ENCODE data around the gene COX5A. TPM values are rescaled to one million over a fixed set of nuclear protein-coding genes. Genes with fewer than 3 reads are reported as not detected.

COX5A gene
- total and polyA plus RNA-seq, 2 of the 13 experiments (the other 11 are each of a cell fraction or from before 2014, with no cell fraction given) = 158 to 218 TPM

GRCh38 chr15:74908635-74909034 is 29.2 kb downstream of the COX5A start:
- CTCF ChIA-PET (ENCODE audit: low intra/inter-chr PET ratio, low total read pairs) = no interaction called here
- POLR2A ChIA-PET = interaction anchor here (0.8 kb wide), 1 partner anchor 29 kb away, joined by 3 read pairs; the partner anchor contains the start of gene COX5A
- no peak for DNase-seq (ENCODE audit: low spot score)

More at GRCh38 chr15:74908635-74909034, 29.2 kb downstream of the COX5A start:
- ATAC-seq = no peak
- Histone ChIP-seq H3K4me3 (replicated peaks in 1 of 3; ENCODE audit: insufficient read depth in 1 of 3, low read depth in 2 of 3, low read length in 3 of 3) (no peak overlapping the region), H3K4me2 (ENCODE audit: low read depth, low read length) (no peak overlapping the region), H3K4me1 (ENCODE audit: insufficient read depth, low read length) (peaks cover 27% of the 10 kb centered on the region), H3K79me2 (ENCODE audit: insufficient read depth, low read length) (peaks cover 16% of the 10 kb centered on the region), H3K9ac (ENCODE audit: insufficient read depth, low read depth, low read length) (no peak overlapping the region), H3K36me3 (replicated peaks in 1 of 2; ENCODE audit: control insufficient read depth in 1 of 2, insufficient read depth in 2 of 2, low read length in 2 of 2) (peaks cover 6 to 24% of the 10 kb centered on the region in 2 experiments), H2AFZ (ENCODE audit: low read length) (no peak overlapping the region), H3K27ac (ENCODE audit: extremely low read length, insufficient read depth, low read length) (no peak overlapping the region), H3K27me3 (ENCODE audit: control insufficient read depth in 1 of 2, insufficient read depth in 2 of 2, low read length in 2 of 2) (no peaks in the 10 kb centered on the region; a peak in 1 of 5 replicates), H3K9me3 (ENCODE audit: low read length) (no peaks in the 10 kb centered on the region), H4K20me1 (ENCODE audit: insufficient read depth, low read length) (no peaks in the 10 kb centered on the region)
- in situ Hi-C loops (cut with HindIII; ENCODE audit: extremely low pct_ligation_motif_present, low pct_unique_long_range_greater_than_20kb) = no loop called here
- 100% methylated on average over 3 of the region's 4 CpGs for WGBS (ENCODE audit: low lambda C conversion rate)
- FAIRE-seq = no peak
- BruUV-seq (replicated peaks) = no TSS peak
- TF ChIP-seq FOXK1 (CRISPR knock-in tag; IDR thresholded peaks at IDR 0.05; ENCODE audit: borderline replicate concordance, low read depth) = no peak
- TF ChIP-seq ZNF546 (CRISPR knock-in tag; conservative IDR thresholded peaks at IDR 0.05) = no peak
- no peak for TF ChIP-seq ZNF749 (CRISPR knock-in tag; IDR thresholded peaks at IDR 0.05; ENCODE audit: borderline replicate concordance)
- no peak for TF ChIP-seq AHDC1 (CRISPR knock-in tag; IDR thresholded peaks at IDR 0.05; ENCODE audit: borderline replicate concordance)
- no peak for TF ChIP-seq ZNF704 (CRISPR knock-in tag; IDR thresholded peaks at IDR 0.05; ENCODE audit: borderline replicate concordance)
- intact Hi-C loops (cut with micrococcal nuclease; ENCODE audit: unreplicated experiment) = loop anchor here (5.0 kb wide), 1 partner anchor 44 kb away; no protein-coding TSS in a partner anchor

Data from HepG2 (cell line).